H9 (cell line): ENCODE data around the gene ANKRD44. TPM values are rescaled to one million over a fixed set of nuclear protein-coding genes. Genes with fewer than 3 reads are reported as not detected.

Experiments used
- DNase-seq: peaks from one replicate; pipeline ENCODE4 v3.0.0-alpha.2; 2017
- H2AFZ ChIP-seq: one replicate; pipeline ENCODE4 v1.6.1; 2013; ENCODE audit warnings: mild to moderate bottlenecking, low read length, control low read depth, moderate library complexity
- H2AK5ac ChIP-seq: 2 replicates; pipeline ENCODE4 v1.6.1; 2013; ENCODE audit warnings: low read length, control low read depth, mixed read lengths; ENCODE audit not compliant: insufficient read length
- H2BK120ac ChIP-seq: one replicate; pipeline ENCODE4 v1.6.1; 2013; ENCODE audit warnings: low read depth, mild to moderate bottlenecking, low read length, control low read depth, inconsistent platforms; ENCODE audit not compliant: poor library complexity, severe bottlenecking
- H2BK12ac ChIP-seq: 2 replicates; pipeline ENCODE4 v1.6.1; 2013; ENCODE audit warnings: low read length, control low read depth, mixed read lengths, low read depth; ENCODE audit not compliant: insufficient read length
- H2BK15ac ChIP-seq: 2 replicates; pipeline ENCODE4 v1.6.1; 2013; ENCODE audit warnings: low read depth, low read length, control low read depth
- H2BK20ac ChIP-seq: one replicate; pipeline ENCODE4 v1.6.1; 2013; ENCODE audit warnings: low read depth, mild to moderate bottlenecking, low read length, control low read depth, inconsistent platforms; ENCODE audit not compliant: poor library complexity, severe bottlenecking
- H2BK5ac ChIP-seq: 2 replicates; pipeline ENCODE4 v1.6.1; 2013; ENCODE audit warnings: low read length, control low read depth, mixed read lengths; ENCODE audit not compliant: insufficient read length
- H3K14ac ChIP-seq: 2 replicates; pipeline ENCODE4 v1.6.1; 2013; ENCODE audit warnings: low read length, control low read depth; ENCODE audit not compliant: insufficient read depth
- H3K18ac ChIP-seq: 2 replicates; pipeline ENCODE4 v1.6.1; 2013; ENCODE audit warnings: low read depth, mild to moderate bottlenecking, mixed read lengths, low read length, control low read depth; ENCODE audit not compliant: insufficient read length
- H3K23ac ChIP-seq: 2 replicates; pipeline ENCODE4 v1.6.1; 2013; ENCODE audit warnings: low read length, control low read depth, mixed read lengths, low read depth; ENCODE audit not compliant: insufficient read length
- H3K23me2 ChIP-seq: 2 replicates; pipeline ENCODE4 v1.6.1; 2013; ENCODE audit warnings: low read depth, mild to moderate bottlenecking, mixed read lengths, low read length, control low read depth; ENCODE audit not compliant: insufficient read length, poor library complexity, severe bottlenecking
- H3K27ac ChIP-seq: 2 replicates; pipeline ENCODE4 v1.5.1; 2013; ENCODE audit warnings: low read length, control low read depth, mixed read lengths, low read depth; ENCODE audit not compliant: insufficient read length
- H3K27me3 ChIP-seq: 2 replicates; pipeline ENCODE4 v1.6.1; 2013; ENCODE audit warnings: low read length, control low read depth, inconsistent platforms; ENCODE audit not compliant: insufficient read depth
- H3K4ac ChIP-seq: 2 replicates; pipeline ENCODE4 v1.6.1; 2013; ENCODE audit warnings: low read depth, mild to moderate bottlenecking, control low read depth, inconsistent platforms, low read length, moderate library complexity
- H3K4me1 ChIP-seq: 2 replicates; pipeline ENCODE4 v1.6.1; 2013; ENCODE audit warnings: low read length, control low read depth, inconsistent platforms; ENCODE audit not compliant: insufficient read depth
- H3K4me2 ChIP-seq: 2 replicates; pipeline ENCODE4 v1.6.1; 2013; ENCODE audit warnings: low read length, control low read depth, mixed read lengths; ENCODE audit not compliant: insufficient read length, insufficient read depth
- H3K56ac ChIP-seq: 2 replicates; pipeline ENCODE4 v1.6.1; 2013; ENCODE audit warnings: low read depth, mild to moderate bottlenecking, mixed read lengths, low read length, control low read depth; ENCODE audit not compliant: insufficient read length
- H3K79me1 ChIP-seq: 2 replicates; pipeline ENCODE4 v1.6.1; 2013; ENCODE audit warnings: low read depth, mild to moderate bottlenecking, moderate library complexity, low read length, control low read depth, inconsistent platforms; ENCODE audit not compliant: insufficient read depth, poor library complexity, severe bottlenecking
- H3K79me2 ChIP-seq: 2 replicates; pipeline ENCODE4 v1.6.1; 2013; ENCODE audit warnings: low read length, control low read depth, inconsistent platforms; ENCODE audit not compliant: insufficient read depth
- H3K9ac ChIP-seq: 2 replicates; pipeline ENCODE4 v1.6.1; 2013; ENCODE audit warnings: low read length, control low read depth, mixed read lengths; ENCODE audit not compliant: insufficient read length; ENCODE audit errors: extremely low read depth
- H3K9me3 ChIP-seq: one replicate; pipeline ENCODE4 v1.6.1; 2013; ENCODE audit warnings: low read depth, low read length, inconsistent platforms; ENCODE audit not compliant: control insufficient read depth
- H3T11ph ChIP-seq: one replicate; pipeline ENCODE4 v1.6.1; 2013; ENCODE audit warnings: mild to moderate bottlenecking, low read length, control low read depth, inconsistent platforms
- H4K20me1 ChIP-seq: one replicate; pipeline ENCODE4 v1.6.1; 2013; ENCODE audit not compliant: control insufficient read depth, insufficient read length, insufficient read depth
- H4K5ac ChIP-seq: 2 replicates; pipeline ENCODE4 v1.6.1; 2013; ENCODE audit warnings: low read depth, mild to moderate bottlenecking, mixed read lengths, low read length, control low read depth; ENCODE audit not compliant: insufficient read length
- H4K8ac ChIP-seq: replicated peaks from 2 replicates; pipeline ENCODE4 v1.6.1; 2013; ENCODE audit warnings: low read length, control low read depth, mixed read lengths, low read depth; ENCODE audit not compliant: insufficient read length
- H4K91ac ChIP-seq: 2 replicates; pipeline ENCODE4 v1.6.1; 2013; ENCODE audit warnings: low read depth, mild to moderate bottlenecking, moderate library complexity, mixed read lengths, low read length, control low read depth; ENCODE audit not compliant: insufficient read length
- H3K27ac Mint-ChIP-seq, 3 experiments: 2 replicates in 2 of 3; 3 replicates in 1 of 3; pipeline ENCODE4 v1.8.0; 2020 to 2021; ENCODE audit warnings: mixed read lengths in 3 of 3, mild to moderate bottlenecking in 1 of 3, moderate library complexity in 1 of 3
- H3K27me3 Mint-ChIP-seq: 2 replicates; pipeline ENCODE4 v1.8.0; 2021; ENCODE audit warnings: low read depth, mild to moderate bottlenecking, moderate library complexity, mixed read lengths
- H3K36me3 Mint-ChIP-seq, 3 experiments: 2 replicates in 2 of 3; 3 replicates in 1 of 3; pipeline ENCODE4 v1.8.0; 2020 to 2021; ENCODE audit warnings: low read depth in 3 of 3, mixed read lengths in 3 of 3; ENCODE audit not compliant: insufficient read depth in 1 of 3
- H3K4me1 Mint-ChIP-seq, 2 experiments: 2 replicates each; pipeline ENCODE4 v1.8.0; 2020; ENCODE audit warnings: mixed read lengths in 2 of 2
- H3K4me3 Mint-ChIP-seq, 2 experiments: 2 replicates in 1 of 2; 3 replicates in 1 of 2; pipeline ENCODE4 v1.8.0; 2020 to 2021; ENCODE audit warnings: mild to moderate bottlenecking in 2 of 2, mixed read lengths in 2 of 2, moderate library complexity in 1 of 2
- H3K9me3 Mint-ChIP-seq, 2 experiments: 2 replicates in 1 of 2; 3 replicates in 1 of 2; pipeline ENCODE4 v1.8.0; 2020; ENCODE audit warnings: mild to moderate bottlenecking in 2 of 2, mixed read lengths in 2 of 2, moderate library complexity in 1 of 2
- CTCF ChIP-seq: fragments of 200-600 bp; sonication (generic); conservative IDR thresholded peaks from 3 replicates; pipeline ENCODE4 v1.8.0; 2021; ENCODE audit warnings: antibody characterized with exemption, mild to moderate bottlenecking
- WGBS: extraction: QIAGEN DNeasy Blood & Tissue Kit; methylation state at CpG from one replicate; pipeline ENCODE4 v1.1.7; 2013; ENCODE audit warnings: missing lambda C conversion rate, low lambda C conversion rate, mixed read lengths; ENCODE audit not compliant: insufficient read length; ENCODE audit errors: extremely low coverage; 5-methylcytosine and 5-hydroxymethylcytosine counted together
- total RNA-seq: library from RNA; stranded (reverse); gene quantifications from 2 replicates; pipeline ENCODE4 v1.2.1, GENCODE V29; 2021

ANKRD44 gene
- total RNA-seq, 1 experiment from 2014 or later: 1.9 TPM

GRCh38 chr2:197340591-197340990, 30.0 kb upstream of the ANKRD44 start:
- Mint-ChIP-seq H3K36me3 (no peaks in the 10 kb centered on the region), H3K27me3 (no peaks in the 10 kb centered on the region), H3K27ac (no peak overlapping the region), H3K4me3 (no peak overlapping the region), H3K4me1 (no peaks in the 10 kb centered on the region), H3K9me3 (no peaks in the 10 kb centered on the region)
- no peak overlapping the region for H2BK12ac ChIP-seq
- no peaks in the 10 kb centered on the region for H3K23me2 ChIP-seq
- H2BK20ac ChIP-seq: no peak overlapping the region
- H4K91ac ChIP-seq: no peak overlapping the region
- no peak overlapping the region for H2BK15ac ChIP-seq
- H3K27me3 ChIP-seq: no peaks in the 10 kb centered on the region
- no peak overlapping the region for H2AK5ac ChIP-seq
- no peak overlapping the region for H3T11ph ChIP-seq
- H3K4me2 ChIP-seq: no peak overlapping the region
- no peaks in the 10 kb centered on the region for H3K79me1 ChIP-seq
- no peak overlapping the region for H3K14ac ChIP-seq
- H2BK120ac ChIP-seq: no peak overlapping the region
- H3K23ac ChIP-seq: no peak overlapping the region
- H4K20me1 ChIP-seq: no peaks in the 10 kb centered on the region
- no peak for TF ChIP-seq CTCF
- H3K18ac ChIP-seq: no peak overlapping the region
- H2BK5ac ChIP-seq: no peak overlapping the region
- no peaks in the 10 kb centered on the region for H3K9me3 ChIP-seq
- no peak overlapping the region for H4K5ac ChIP-seq
- H3K79me2 ChIP-seq: no peaks in the 10 kb centered on the region
- no peak overlapping the region for H4K8ac ChIP-seq
- H3K56ac ChIP-seq: no peak overlapping the region
- no CpG with 5 or more reads among the region's 5 CpGs for WGBS
- H3K27ac ChIP-seq: no peak overlapping the region
- H3K4me1 ChIP-seq: no peaks in the 10 kb centered on the region
- no peak overlapping the region for H2AFZ ChIP-seq
- no peak overlapping the region for H3K9ac ChIP-seq
- H3K4ac ChIP-seq: no peak overlapping the region
- DNase-seq: no peak
